Measurements from ENCODE around the gene NSG1. TPM values are rescaled to one million over a fixed set of nuclear protein-coding genes. Genes with fewer than 3 reads are reported as not detected.

Gene NSG1
- total RNA-seq, 1 donor from 2014 or later, result 10.6 TPM

DNA sequence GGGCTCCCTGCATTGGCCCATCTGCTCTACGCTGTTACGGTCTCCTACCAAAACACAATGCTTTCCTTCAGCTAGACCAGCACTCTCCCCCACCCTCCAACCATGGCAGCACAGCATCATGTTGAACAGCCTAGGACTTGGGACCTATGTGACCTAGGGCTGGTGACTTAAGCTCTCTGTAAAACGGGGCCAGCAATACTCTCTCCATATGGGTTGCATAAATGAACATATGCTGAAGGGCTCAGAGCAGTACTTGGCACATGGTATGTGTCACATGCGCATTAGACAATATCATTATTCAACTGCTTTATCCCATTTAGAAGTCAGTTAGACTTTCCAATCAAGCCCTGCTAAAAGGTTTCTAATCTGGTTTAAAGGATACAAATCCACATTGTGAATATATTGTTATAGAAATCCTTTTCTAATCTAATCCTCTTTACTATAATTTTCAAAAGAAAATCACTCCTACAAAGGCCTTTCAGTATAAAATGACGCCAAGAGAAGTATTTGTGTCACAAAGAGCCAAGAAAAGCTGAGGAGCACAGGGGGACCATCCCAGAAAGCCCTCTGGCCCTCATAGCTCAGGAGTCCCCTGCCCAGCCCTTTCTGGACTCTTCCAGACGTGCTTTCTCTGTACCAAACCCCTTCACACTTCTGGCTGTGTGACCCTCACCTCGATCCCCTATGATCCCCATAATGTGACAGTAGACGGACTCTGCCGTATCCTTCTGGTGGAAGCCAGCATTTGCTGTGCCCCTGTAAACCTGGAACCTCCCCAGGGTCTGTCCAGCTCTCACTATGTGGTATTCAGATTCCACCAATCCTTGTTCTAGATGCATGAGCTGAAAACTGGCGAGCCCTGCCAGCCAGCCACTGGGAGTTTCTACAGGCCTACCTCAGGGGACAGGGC, 42.3 kb downstream of the NSG1 start:
- FAIRE-seq (no peak), DNase-seq (ENCODE audit: low read depth) (no peak)
- H3K9me3 Mint-ChIP-seq (ENCODE audit: unreplicated experiment), result no peaks in the 10 kb centered on the region
- no peaks in the 10 kb centered on the region for H3K27me3 ChIP-seq (ENCODE audit: insufficient read depth, low read length)
- peaks cover 12% of the 10 kb centered on the region for H3K36me3 Mint-ChIP-seq (ENCODE audit: low read depth, unreplicated experiment)
- no peak overlapping the region for H3K4me3 Mint-ChIP-seq (ENCODE audit: unreplicated experiment)
- H3K4me1 ChIP-seq (ENCODE audit: insufficient read depth, low read length), result peaks cover 8% of the 10 kb centered on the region
- no peaks in the 10 kb centered on the region for H3K36me3 ChIP-seq (ENCODE audit: insufficient read depth, low read length)
- no peak overlapping the region for H2AFZ ChIP-seq (ENCODE audit: low read depth, low read length)
- no peaks in the 10 kb centered on the region for H3K79me2 ChIP-seq (ENCODE audit: insufficient read depth, low read length)
- no peak for TF ChIP-seq EZH2 (IDR thresholded peaks at IDR 0.05; ENCODE audit: insufficient read depth, low read length)
- TF ChIP-seq, protein P1, sequence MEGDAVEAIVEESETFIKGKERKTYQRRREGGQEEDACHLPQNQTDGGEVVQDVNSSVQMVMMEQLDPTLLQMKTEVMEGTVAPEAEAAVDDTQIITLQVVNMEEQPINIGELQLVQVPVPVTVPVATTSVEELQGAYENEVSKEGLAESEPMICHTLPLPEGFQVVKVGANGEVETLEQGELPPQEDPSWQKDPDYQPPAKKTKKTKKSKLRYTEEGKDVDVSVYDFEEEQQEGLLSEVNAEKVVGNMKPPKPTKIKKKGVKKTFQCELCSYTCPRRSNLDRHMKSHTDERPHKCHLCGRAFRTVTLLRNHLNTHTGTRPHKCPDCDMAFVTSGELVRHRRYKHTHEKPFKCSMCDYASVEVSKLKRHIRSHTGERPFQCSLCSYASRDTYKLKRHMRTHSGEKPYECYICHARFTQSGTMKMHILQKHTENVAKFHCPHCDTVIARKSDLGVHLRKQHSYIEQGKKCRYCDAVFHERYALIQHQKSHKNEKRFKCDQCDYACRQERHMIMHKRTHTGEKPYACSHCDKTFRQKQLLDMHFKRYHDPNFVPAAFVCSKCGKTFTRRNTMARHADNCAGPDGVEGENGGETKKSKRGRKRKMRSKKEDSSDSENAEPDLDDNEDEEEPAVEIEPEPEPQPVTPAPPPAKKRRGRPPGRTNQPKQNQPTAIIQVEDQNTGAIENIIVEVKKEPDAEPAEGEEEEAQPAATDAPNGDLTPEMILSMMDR (IDR thresholded peaks at IDR 0.05; ENCODE audit: insufficient read depth, low read depth, low read length), result no peak
- H3K9me3 ChIP-seq (ENCODE audit: insufficient read depth, low read depth, low read length), result no peaks in the 10 kb centered on the region
- peak overlapping the region; percentile 23 for H3K27ac Mint-ChIP-seq (ENCODE audit: unreplicated experiment)
- no peak overlapping the region for H3K4me3 ChIP-seq (ENCODE audit: insufficient read depth, low read depth, low read length)
- no peak overlapping the region for H3K27ac ChIP-seq (ENCODE audit: low read depth, low read length)
- peaks cover 24% of the 10 kb centered on the region for H4K20me1 ChIP-seq (ENCODE audit: insufficient read depth, low read length)
- H3K4me2 ChIP-seq (ENCODE audit: low read length), result no peak overlapping the region
- H3K9ac ChIP-seq (ENCODE audit: low read length), result no peak overlapping the region
- H3K4me1 Mint-ChIP-seq (ENCODE audit: low read depth, unreplicated experiment), result peaks cover 30% of the 10 kb centered on the region
- H3K27me3 Mint-ChIP-seq (ENCODE audit: low read depth, unreplicated experiment), result no peaks in the 10 kb centered on the region

DNA sequence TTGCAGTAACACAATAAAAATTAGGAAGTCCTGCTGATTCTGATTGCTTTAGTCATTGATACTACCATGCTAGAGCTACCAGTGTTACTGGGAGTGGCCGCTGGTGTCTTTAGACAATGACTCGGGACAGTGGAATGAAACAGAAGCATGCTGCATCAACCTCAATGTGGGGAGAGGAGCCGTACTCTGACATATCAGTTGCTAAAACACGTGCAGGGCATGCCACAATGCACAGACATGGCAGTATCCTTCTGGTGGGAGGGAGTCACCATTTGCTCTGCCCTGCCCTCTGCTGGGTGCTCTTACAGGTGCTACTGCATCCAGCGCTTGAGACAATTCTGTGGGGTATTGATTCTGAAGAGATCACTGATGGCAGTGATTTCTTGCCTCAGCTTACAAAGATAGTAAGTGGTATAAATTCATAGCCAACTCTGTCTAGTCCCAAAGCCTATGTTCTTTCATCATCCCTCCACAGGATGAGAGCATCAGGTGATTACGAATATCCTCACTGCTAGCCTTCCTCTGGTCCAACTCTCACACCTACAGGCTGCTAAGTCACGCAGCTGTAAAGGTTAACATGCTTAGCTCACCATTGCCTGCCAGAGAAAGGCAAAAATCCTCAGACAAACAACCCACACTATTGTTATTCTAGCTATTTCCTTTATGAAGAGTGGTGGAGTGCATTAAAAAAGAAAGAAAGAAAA, 43.7 kb downstream of the NSG1 start:
- no peak overlapping the region for H3K9ac ChIP-seq (ENCODE audit: low read length)
- H3K4me1 ChIP-seq (ENCODE audit: insufficient read depth, low read length), result peaks cover 8% of the 10 kb centered on the region
- peak overlapping the region; percentile 18 for H3K4me2 ChIP-seq (ENCODE audit: low read length)
- H3K79me2 ChIP-seq (ENCODE audit: insufficient read depth, low read length), result no peaks in the 10 kb centered on the region
- Mint-ChIP-seq H3K4me1 (ENCODE audit: low read depth, unreplicated experiment) (peaks cover 27% of the 10 kb centered on the region), H3K27ac (ENCODE audit: unreplicated experiment) (peak overlapping the region; percentile 24), H3K9me3 (ENCODE audit: unreplicated experiment) (no peaks in the 10 kb centered on the region), H3K36me3 (ENCODE audit: low read depth, unreplicated experiment) (peaks cover 13% of the 10 kb centered on the region), H3K27me3 (ENCODE audit: low read depth, unreplicated experiment) (no peaks in the 10 kb centered on the region), H3K4me3 (ENCODE audit: unreplicated experiment) (no peak overlapping the region)
- FAIRE-seq, result peak; percentile 96
- H4K20me1 ChIP-seq (ENCODE audit: insufficient read depth, low read length), result peaks cover 27% of the 10 kb centered on the region
- no peak overlapping the region for H2AFZ ChIP-seq (ENCODE audit: low read depth, low read length)
- no peak overlapping the region for H3K4me3 ChIP-seq (ENCODE audit: insufficient read depth, low read depth, low read length)
- no peak for TF ChIP-seq EZH2 (IDR thresholded peaks at IDR 0.05; ENCODE audit: insufficient read depth, low read length)
- TF ChIP-seq, protein P1 (IDR thresholded peaks at IDR 0.05; ENCODE audit: insufficient read depth, low read depth, low read length), result peak; percentile 91
- no peaks in the 10 kb centered on the region for H3K27me3 ChIP-seq (ENCODE audit: insufficient read depth, low read length)
- no peaks in the 10 kb centered on the region for H3K9me3 ChIP-seq (ENCODE audit: insufficient read depth, low read depth, low read length)
- H3K27ac ChIP-seq (ENCODE audit: low read depth, low read length), result no peak overlapping the region
- peaks cover 3% of the 10 kb centered on the region for H3K36me3 ChIP-seq (ENCODE audit: insufficient read depth, low read length)
- peak; percentile 74 for DNase-seq (ENCODE audit: low read depth)

Data from astrocyte (in vitro differentiated cells and primary cell).